Heart left ventricle (tissue), 13 donors: ENCODE data around the gene MAD2L2.

Experiments used
- POLR2A ChIP-seq, 2 donors: fragments of 450-650 bp; IDR thresholded peaks; one replicate each; pipeline ENCODE4 v1.6.1; 2017; ENCODE audit warnings: antibody characterized with exemption in 2 of 2, mild to moderate bottlenecking in 2 of 2, moderate library complexity in 2 of 2
- TF ChIP-seq, protein P1 (sequence below), 12 donors: fragments of 200-600 bp; sonication (generic) in 4 of 12; IDR thresholded peaks; one replicate each; pipeline versions ENCODE4 v1.5.0 to v1.8.0; 2018 to 2022; ENCODE audit warnings: antibody characterized with exemption in 12 of 12, mild to moderate bottlenecking in 5 of 12
- donor health status: ischemic (EF 13 %, LVEDD 7.1; RV severe dilation, severe dysfunction).
- donor health status: DM: no; HTN: yes; CAD: no.
- donor health status: DM: no; HTN: no; CAD: no.
- donor health status: ischemic (EF 25% LVEDD 6.9; RV normal size, moderate dysfunction).
- donor health status: ischemic (EF 25% LVEDD 5.7; RV mildly dilated, moderate dysfunction).
- donor health status: ischemic (EF 35%, LVEDD 5.7; RV mildly dilated, moderate dysfunction).
- donor health status: nonischemic (EF 11% LVEDD 7.7; RV severe dilation, severe dysfunction).
- donor health status: DM: yes; HTN: yes; CAD: no.
- donor health status: PGD.
- donor health status: ischemic (EF 29% LVEDD 5.4; RV normal size, mild dysfunction).
- donor health status: nonischemic (EF 23%, LVEDD 6.1; RV moderate dilation, normal function).

GRCh38 chr1:11671205-11671543 lies 9.8 kb downstream of the MAD2L2 start:
- TF ChIP-seq, protein P1, sequence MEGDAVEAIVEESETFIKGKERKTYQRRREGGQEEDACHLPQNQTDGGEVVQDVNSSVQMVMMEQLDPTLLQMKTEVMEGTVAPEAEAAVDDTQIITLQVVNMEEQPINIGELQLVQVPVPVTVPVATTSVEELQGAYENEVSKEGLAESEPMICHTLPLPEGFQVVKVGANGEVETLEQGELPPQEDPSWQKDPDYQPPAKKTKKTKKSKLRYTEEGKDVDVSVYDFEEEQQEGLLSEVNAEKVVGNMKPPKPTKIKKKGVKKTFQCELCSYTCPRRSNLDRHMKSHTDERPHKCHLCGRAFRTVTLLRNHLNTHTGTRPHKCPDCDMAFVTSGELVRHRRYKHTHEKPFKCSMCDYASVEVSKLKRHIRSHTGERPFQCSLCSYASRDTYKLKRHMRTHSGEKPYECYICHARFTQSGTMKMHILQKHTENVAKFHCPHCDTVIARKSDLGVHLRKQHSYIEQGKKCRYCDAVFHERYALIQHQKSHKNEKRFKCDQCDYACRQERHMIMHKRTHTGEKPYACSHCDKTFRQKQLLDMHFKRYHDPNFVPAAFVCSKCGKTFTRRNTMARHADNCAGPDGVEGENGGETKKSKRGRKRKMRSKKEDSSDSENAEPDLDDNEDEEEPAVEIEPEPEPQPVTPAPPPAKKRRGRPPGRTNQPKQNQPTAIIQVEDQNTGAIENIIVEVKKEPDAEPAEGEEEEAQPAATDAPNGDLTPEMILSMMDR (IDR thresholded peaks at IDR 0.05), result no peak
- TF ChIP-seq POLR2A (IDR thresholded peaks at IDR 0.05), result no peak
